ENCODE data around the gene RPLP2. TPM values are rescaled to one million over a fixed set of nuclear protein-coding genes. Genes with fewer than 3 reads are reported as not detected.

The RPLP2 gene
- total RNA-seq, 1 donor: 220 TPM

GRCh38 chr11:859394-860131 is 49.8 kb downstream of the RPLP2 start:
- peak; percentile 98 for DNase-seq (ENCODE audit: low read depth)
- peak overlapping the region; percentile 60 for H3K4me3 ChIP-seq (ENCODE audit: low read depth, low read length)

GRCh38 chr11:860234-861104 is 50.7 kb downstream of the RPLP2 start:
- TF ChIP-seq CTCF (IDR thresholded peaks at IDR 0.05; ENCODE audit: insufficient read depth, low read depth, low read length): no peak
- peak overlapping the region; percentile 60 for H3K4me3 ChIP-seq (ENCODE audit: low read depth, low read length)
- no peak for DNase-seq (ENCODE audit: low read depth)

More at GRCh38 chr11:859394-860131, 49.8 kb downstream of the RPLP2 start:
- no peak for TF ChIP-seq CTCF (IDR thresholded peaks at IDR 0.05; ENCODE audit: insufficient read depth, low read depth, low read length)

- DNase-seq (ENCODE audit: low read depth): no peak
Measured at GRCh38 chr11:861105-861479, 51.3 kb downstream of the RPLP2 start.

GRCh38 chr11:862081-862661 is 52.4 kb downstream of the RPLP2 start:
- H3K4me3 ChIP-seq (ENCODE audit: low read depth, low read length): no peak overlapping the region
- no peak for DNase-seq (ENCODE audit: low read depth)
- no peak for TF ChIP-seq CTCF (IDR thresholded peaks at IDR 0.05; ENCODE audit: insufficient read depth, low read depth, low read length)

More at GRCh38 chr11:861105-861479, 51.3 kb downstream of the RPLP2 start:
- no peak overlapping the region for H3K4me3 ChIP-seq (ENCODE audit: low read depth, low read length)
- TF ChIP-seq CTCF (IDR thresholded peaks at IDR 0.05; ENCODE audit: insufficient read depth, low read depth, low read length): no peak

Small RNA genes within 50 kb of the gene (small RNA-seq; reads per million reads assigned to genes)
- gene SNORA52: not detected

Other genes starting within 250 kb of the RPLP2 start
- 1.6 and 2.2 TPM in 2 replicates for gene LMNTD2, start 249.2 kb upstream of the RPLP2 start, total RNA-seq
- 14.2 and 15.5 TPM in 2 replicates for gene RASSF7, start 249.0 kb upstream of the RPLP2 start, total RNA-seq
- gene PHRF1, start 233.5 kb upstream of the RPLP2 start, total RNA-seq: 29.4 and 38.7 TPM in 2 replicates
- 7.7 and 8.2 TPM in 2 replicates for gene IRF7, start 194.0 kb upstream of the RPLP2 start, total RNA-seq
- gene CDHR5, start 185.0 kb upstream of the RPLP2 start, total RNA-seq: not detected in 2 replicates
- not detected in 2 replicates for gene SCT, start 182.8 kb upstream of the RPLP2 start, total RNA-seq
- not detected in 2 replicates for gene DRD4, start 172.7 kb upstream of the RPLP2 start, total RNA-seq
- gene DEAF1, start 114.7 kb upstream of the RPLP2 start, total RNA-seq: 33.7 and 33.8 TPM in 2 replicates
- 13.0 and 16.8 TPM in 2 replicates for gene TMEM80, start 114.2 kb upstream of the RPLP2 start, total RNA-seq
- gene EPS8L2, start 103.7 kb upstream of the RPLP2 start, total RNA-seq: 42.5 and 55.3 TPM in 2 replicates
- 142 and 148 TPM in 2 replicates for gene TALDO1, start 62.5 kb upstream of the RPLP2 start, total RNA-seq
- gene GATD1, start 32.5 kb upstream of the RPLP2 start, total RNA-seq: 26.3 and 44.8 TPM in 2 replicates
- gene CEND1, start 19.9 kb upstream of the RPLP2 start, total RNA-seq: 0.43 and 0.64 TPM in 2 replicates
- gene SLC25A22, start 11.7 kb upstream of the RPLP2 start, total RNA-seq: 12.6 and 16.8 TPM in 2 replicates
- gene PIDD1, start 4.7 kb upstream of the RPLP2 start, total RNA-seq: 5.5 and 7.8 TPM in 2 replicates
- gene PNPLA2, start 8.9 kb downstream of the RPLP2 start, total RNA-seq: 23.5 and 28.5 TPM in 2 replicates
- 0.43 and 0.97 TPM in 2 replicates for gene CRACR2B, start 18.0 kb downstream of the RPLP2 start, total RNA-seq
- gene CD151, start 23.0 kb downstream of the RPLP2 start, total RNA-seq: 218 and 295 TPM in 2 replicates
- gene POLR2L, start 32.6 kb downstream of the RPLP2 start, total RNA-seq: 92.4 and 120 TPM in 2 replicates
- 113 and 126 TPM in 2 replicates for gene TSPAN4, start 32.9 kb downstream of the RPLP2 start, total RNA-seq
- gene CHID1, start 100.8 kb downstream of the RPLP2 start, total RNA-seq: 42.2 and 42.3 TPM in 2 replicates
- 45.7 and 53.5 TPM in 2 replicates for gene AP2A2, start 115.9 kb downstream of the RPLP2 start, total RNA-seq
- not detected in 2 replicates for gene MUC6, start 226.8 kb downstream of the RPLP2 start, total RNA-seq

Measured in fibroblast of villous mesenchyme (primary cell).